ENCODE results near the gene GCNA. TPM values are rescaled to one million over a fixed set of nuclear protein-coding genes. Genes with fewer than 3 reads are reported as not detected.

The GCNA gene
- total and polyA plus RNA-seq, 2 experiments from 2014 or later: 1.2 to 1.5 TPM

DNA sequence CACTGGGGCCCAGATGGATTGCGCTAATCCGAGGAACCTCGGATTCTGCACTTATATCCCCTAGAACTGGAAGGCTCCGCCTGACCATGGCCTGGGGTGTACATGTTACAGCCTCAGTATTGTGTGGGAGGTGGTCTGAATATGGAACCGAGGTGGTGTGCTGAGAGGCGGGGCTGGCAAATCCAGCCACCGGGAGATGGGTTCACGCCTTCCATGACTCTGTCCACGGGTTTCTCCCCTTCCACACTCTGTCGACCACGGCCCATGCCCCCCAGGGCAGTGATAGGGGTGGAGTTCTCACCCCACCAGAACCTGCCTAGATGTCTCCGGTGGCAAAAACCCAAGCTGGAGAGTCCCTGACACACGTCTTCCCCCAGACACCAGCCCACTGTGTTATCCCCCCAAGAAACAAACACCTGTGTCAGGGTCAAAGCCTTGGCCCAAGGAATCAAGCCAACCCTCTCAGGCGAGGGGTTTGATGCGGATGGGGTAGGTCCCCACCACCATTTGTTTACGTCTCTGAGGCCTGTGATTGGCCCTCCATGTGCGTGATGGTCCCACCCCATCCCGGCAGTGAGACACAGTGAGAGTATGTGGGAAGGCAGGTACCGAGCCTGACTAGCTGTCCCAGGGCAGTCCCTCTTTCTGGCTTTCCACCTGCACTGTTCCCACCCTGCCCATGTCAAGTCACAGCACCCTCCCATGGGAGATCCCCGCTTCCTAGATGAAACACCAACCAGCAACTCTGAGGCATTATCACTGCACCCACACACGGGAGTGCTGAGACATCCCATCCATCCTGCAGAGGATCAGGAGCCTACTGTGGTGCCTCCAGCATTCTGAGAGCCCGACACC, 82.6 kb downstream of the GCNA start:
- Mint-ChIP-seq H3K27ac (no peak overlapping the region), H3K27me3 (ENCODE audit: insufficient read depth, low read depth, poor library complexity) (no peaks in the 10 kb centered on the region), H3K4me1 (no peaks in the 10 kb centered on the region), H3K36me3 (ENCODE audit: low read depth) (no peaks in the 10 kb centered on the region; the same call in 2 of the 3 replicates), H3K9me3 (no peaks in the 10 kb centered on the region), H3K4me3 (no peak overlapping the region)
- no peaks in the 10 kb centered on the region for H3K36me3 ChIP-seq (ENCODE audit: insufficient read depth)
- H3K27ac ChIP-seq (ENCODE audit: low read depth): no peak overlapping the region
- H3K9me2 ChIP-seq (ENCODE audit: insufficient read depth): no peaks in the 10 kb centered on the region
- no peaks in the 10 kb centered on the region for H3K27me3 ChIP-seq (ENCODE audit: insufficient read depth)
- no peak overlapping the region for H3K4me3 ChIP-seq
- H3K4me2 ChIP-seq: no peak overlapping the region
- H4K20me1 ChIP-seq (replicated peaks; ENCODE audit: insufficient read depth): no peaks in the 10 kb centered on the region
- no peaks in the 10 kb centered on the region for H3F3A ChIP-seq (replicated peaks; ENCODE audit: low read depth)
- H3K4me1 ChIP-seq (ENCODE audit: insufficient read depth): no peaks in the 10 kb centered on the region
- H3K79me2 ChIP-seq (replicated peaks; ENCODE audit: insufficient read depth): no peaks in the 10 kb centered on the region
- no peak overlapping the region for H2AFZ ChIP-seq
- DNase-seq (ENCODE audit: low spot score): no peak
- ATAC-seq: no peak
- TF ChIP-seq REST (IDR thresholded peaks at IDR 0.05; ENCODE audit: unreplicated experiment) (no peak), ZNF114 (CRISPR knock-in tag; IDR thresholded peaks at IDR 0.05) (no peak), CTCF (conservative IDR thresholded peaks at IDR 0.05; ENCODE audit: low read depth in 2 of 2) (no peak), ZNF331 (CRISPR knock-in tag; IDR thresholded peaks at IDR 0.05; ENCODE audit: low read depth) (no peak), NANOG (IDR thresholded peaks at IDR 0.05; ENCODE audit: borderline replicate concordance) (no peak), STAT1 (IDR thresholded peaks at IDR 0.05; ENCODE audit: unreplicated experiment) (no peak), JUNB (IDR thresholded peaks at IDR 0.05; ENCODE audit: unreplicated experiment) (no peak), EZH2 (IDR thresholded peaks at IDR 0.05; ENCODE audit: low read depth, unreplicated experiment) (no peak), CREB1 (CRISPR knock-in tag; IDR thresholded peaks at IDR 0.05; ENCODE audit: low read depth) (no peak), POLR2AphosphoS5 (IDR thresholded peaks at IDR 0.05; ENCODE audit: low read depth) (no peak), EZH2phosphoT487 (IDR thresholded peaks at IDR 0.05; ENCODE audit: unreplicated experiment) (no peak)
- TF ChIP-seq, protein P1, sequence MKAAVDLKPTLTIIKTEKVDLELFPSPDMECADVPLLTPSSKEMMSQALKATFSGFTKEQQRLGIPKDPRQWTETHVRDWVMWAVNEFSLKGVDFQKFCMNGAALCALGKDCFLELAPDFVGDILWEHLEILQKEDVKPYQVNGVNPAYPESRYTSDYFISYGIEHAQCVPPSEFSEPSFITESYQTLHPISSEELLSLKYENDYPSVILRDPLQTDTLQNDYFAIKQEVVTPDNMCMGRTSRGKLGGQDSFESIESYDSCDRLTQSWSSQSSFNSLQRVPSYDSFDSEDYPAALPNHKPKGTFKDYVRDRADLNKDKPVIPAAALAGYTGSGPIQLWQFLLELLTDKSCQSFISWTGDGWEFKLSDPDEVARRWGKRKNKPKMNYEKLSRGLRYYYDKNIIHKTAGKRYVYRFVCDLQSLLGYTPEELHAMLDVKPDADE (IDR thresholded peaks at IDR 0.05): no peak
- TF ChIP-seq, protein P2, sequence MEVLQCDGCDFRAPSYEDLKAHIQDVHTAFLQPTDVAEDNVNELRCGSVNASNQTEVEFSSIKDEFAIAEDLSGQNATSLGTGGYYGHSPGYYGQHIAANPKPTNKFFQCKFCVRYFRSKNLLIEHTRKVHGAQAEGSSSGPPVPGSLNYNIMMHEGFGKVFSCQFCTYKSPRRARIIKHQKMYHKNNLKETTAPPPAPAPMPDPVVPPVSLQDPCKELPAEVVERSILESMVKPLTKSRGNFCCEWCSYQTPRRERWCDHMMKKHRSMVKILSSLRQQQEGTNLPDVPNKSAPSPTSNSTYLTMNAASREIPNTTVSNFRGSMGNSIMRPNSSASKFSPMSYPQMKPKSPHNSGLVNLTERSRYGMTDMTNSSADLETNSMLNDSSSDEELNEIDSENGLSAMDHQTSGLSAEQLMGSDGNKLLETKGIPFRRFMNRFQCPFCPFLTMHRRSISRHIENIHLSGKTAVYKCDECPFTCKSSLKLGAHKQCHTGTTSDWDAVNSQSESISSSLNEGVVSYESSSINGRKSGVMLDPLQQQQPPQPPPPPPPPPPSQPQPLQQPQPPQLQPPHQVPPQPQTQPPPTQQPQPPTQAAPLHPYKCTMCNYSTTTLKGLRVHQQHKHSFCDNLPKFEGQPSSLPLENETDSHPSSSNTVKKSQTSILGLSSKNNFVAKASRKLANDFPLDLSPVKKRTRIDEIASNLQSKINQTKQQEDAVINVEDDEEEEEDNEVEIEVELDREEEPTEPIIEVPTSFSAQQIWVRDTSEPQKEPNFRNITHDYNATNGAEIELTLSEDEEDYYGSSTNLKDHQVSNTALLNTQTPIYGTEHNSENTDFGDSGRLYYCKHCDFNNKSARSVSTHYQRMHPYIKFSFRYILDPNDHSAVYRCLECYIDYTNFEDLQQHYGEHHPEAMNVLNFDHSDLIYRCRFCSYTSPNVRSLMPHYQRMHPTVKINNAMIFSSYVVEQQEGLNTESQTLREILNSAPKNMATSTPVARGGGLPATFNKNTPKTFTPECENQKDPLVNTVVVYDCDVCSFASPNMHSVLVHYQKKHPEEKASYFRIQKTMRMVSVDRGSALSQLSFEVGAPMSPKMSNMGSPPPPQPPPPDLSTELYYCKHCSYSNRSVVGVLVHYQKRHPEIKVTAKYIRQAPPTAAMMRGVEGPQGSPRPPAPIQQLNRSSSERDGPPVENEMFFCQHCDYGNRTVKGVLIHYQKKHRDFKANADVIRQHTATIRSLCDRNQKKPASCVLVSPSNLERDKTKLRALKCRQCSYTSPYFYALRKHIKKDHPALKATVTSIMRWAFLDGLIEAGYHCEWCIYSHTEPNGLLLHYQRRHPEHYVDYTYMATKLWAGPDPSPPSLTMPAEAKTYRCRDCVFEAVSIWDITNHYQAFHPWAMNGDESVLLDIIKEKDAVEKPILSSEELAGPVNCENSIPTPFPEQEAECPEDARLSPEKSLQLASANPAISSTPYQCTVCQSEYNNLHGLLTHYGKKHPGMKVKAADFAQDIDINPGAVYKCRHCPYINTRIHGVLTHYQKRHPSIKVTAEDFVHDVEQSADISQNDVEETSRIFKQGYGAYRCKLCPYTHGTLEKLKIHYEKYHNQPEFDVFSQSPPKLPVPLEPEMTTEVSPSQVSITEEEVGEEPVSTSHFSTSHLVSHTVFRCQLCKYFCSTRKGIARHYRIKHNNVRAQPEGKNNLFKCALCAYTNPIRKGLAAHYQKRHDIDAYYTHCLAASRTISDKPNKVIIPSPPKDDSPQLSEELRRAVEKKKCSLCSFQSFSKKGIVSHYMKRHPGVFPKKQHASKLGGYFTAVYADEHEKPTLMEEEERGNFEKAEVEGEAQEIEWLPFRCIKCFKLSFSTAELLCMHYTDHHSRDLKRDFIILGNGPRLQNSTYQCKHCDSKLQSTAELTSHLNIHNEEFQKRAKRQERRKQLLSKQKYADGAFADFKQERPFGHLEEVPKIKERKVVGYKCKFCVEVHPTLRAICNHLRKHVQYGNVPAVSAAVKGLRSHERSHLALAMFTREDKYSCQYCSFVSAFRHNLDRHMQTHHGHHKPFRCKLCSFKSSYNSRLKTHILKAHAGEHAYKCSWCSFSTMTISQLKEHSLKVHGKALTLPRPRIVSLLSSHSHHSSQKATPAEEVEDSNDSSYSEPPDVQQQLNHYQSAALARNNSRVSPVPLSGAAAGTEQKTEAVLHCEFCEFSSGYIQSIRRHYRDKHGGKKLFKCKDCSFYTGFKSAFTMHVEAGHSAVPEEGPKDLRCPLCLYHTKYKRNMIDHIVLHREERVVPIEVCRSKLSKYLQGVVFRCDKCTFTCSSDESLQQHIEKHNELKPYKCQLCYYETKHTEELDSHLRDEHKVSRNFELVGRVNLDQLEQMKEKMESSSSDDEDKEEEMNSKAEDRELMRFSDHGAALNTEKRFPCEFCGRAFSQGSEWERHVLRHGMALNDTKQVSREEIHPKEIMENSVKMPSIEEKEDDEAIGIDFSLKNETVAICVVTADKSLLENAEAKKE (CRISPR knock-in tag; IDR thresholded peaks at IDR 0.05): no peak

Data from GM23338 (cell line).